Measurements from ENCODE around the gene KRT79. TPM values are rescaled to one million over a fixed set of nuclear protein-coding genes. Genes with fewer than 3 reads are reported as not detected.

KRT79 gene
- total RNA-seq, 6 experiments from 2014 or later = not detected

GRCh38 chr12:52832985-52833905 is 866 bp downstream of the KRT79 start:
- no peak for ATAC-seq
- no peak overlapping the region for H3K27ac ChIP-seq
- no peak overlapping the region for H3K4me3 ChIP-seq
- TF ChIP-seq POLR2A (IDR thresholded peaks at IDR 0.05) = no peak
- TF ChIP-seq, protein P1, sequence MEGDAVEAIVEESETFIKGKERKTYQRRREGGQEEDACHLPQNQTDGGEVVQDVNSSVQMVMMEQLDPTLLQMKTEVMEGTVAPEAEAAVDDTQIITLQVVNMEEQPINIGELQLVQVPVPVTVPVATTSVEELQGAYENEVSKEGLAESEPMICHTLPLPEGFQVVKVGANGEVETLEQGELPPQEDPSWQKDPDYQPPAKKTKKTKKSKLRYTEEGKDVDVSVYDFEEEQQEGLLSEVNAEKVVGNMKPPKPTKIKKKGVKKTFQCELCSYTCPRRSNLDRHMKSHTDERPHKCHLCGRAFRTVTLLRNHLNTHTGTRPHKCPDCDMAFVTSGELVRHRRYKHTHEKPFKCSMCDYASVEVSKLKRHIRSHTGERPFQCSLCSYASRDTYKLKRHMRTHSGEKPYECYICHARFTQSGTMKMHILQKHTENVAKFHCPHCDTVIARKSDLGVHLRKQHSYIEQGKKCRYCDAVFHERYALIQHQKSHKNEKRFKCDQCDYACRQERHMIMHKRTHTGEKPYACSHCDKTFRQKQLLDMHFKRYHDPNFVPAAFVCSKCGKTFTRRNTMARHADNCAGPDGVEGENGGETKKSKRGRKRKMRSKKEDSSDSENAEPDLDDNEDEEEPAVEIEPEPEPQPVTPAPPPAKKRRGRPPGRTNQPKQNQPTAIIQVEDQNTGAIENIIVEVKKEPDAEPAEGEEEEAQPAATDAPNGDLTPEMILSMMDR (IDR thresholded peaks at IDR 0.05) = no peak
- intact Hi-C loops (cut with DNase I) = no loop called here
- 85% methylated on average over 10 of the region's 20 CpGs for WGBS (ENCODE audit: insufficient coverage, low coverage, low lambda C conversion rate, missing lambda C conversion rate)
- no peaks in the 10 kb centered on the region for H3K36me3 ChIP-seq
- H3K4me1 ChIP-seq = no peaks in the 10 kb centered on the region
- no peak for DNase-seq
- no peaks in the 10 kb centered on the region for H3K27me3 ChIP-seq
- no peaks in the 10 kb centered on the region for H3K9me3 ChIP-seq

- no peaks in the 10 kb centered on the region for H3K9me3 ChIP-seq
- WGBS (ENCODE audit: insufficient coverage, low coverage, low lambda C conversion rate, missing lambda C conversion rate) = 37% methylated on average over 3 of the region's 3 CpGs
These were observed 1.7 kb downstream of the KRT79 start for GRCh38 chr12:52832451-52832850.

DNA sequence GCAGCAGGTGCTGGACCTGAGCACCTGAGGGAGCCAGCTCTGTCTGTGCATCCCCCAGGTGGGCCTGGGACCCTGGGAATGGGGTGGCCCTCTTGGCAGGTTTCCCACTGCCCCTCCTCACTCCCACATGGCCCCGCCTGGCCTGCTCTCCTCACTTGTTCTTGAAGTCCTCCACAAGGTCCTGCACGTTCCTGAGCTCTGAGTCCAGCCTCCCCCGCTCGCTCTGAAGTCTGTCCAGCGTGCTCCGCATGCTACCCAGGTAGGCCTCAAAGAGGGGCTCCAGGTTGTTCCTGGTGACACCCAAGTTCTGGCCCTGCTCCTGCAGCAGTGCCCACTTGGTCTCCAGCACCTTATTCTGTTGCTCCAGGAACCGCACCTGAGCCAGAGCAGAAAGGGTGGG is 2.9 kb downstream of the KRT79 start:
- Histone ChIP-seq H3K4me1 (no peaks in the 10 kb centered on the region), H3K4me3 (no peak overlapping the region), H3K9me3 (no peaks in the 10 kb centered on the region), H3K27ac (no peak overlapping the region), H3K36me3 (no peaks in the 10 kb centered on the region), H3K27me3 (no peaks in the 10 kb centered on the region)
- no peak for ATAC-seq
- intact Hi-C loops (cut with DNase I) = no loop called here
- DNase-seq = no peak
- WGBS (ENCODE audit: insufficient coverage, low coverage, low lambda C conversion rate, missing lambda C conversion rate) = 75% methylated on average over 6 of the region's 7 CpGs
- TF ChIP-seq, protein P1 (IDR thresholded peaks at IDR 0.05) = no peak
- no peak for TF ChIP-seq POLR2A (IDR thresholded peaks at IDR 0.05)

More at GRCh38 chr12:52832451-52832850, 1.7 kb downstream of the KRT79 start:
- Histone ChIP-seq H3K4me3 (no peak overlapping the region), H3K4me1 (no peaks in the 10 kb centered on the region), H3K27me3 (no peaks in the 10 kb centered on the region), H3K27ac (no peak overlapping the region), H3K36me3 (no peaks in the 10 kb centered on the region)
- TF ChIP-seq POLR2A (IDR thresholded peaks at IDR 0.05) = no peak
- TF ChIP-seq, protein P1 (IDR thresholded peaks at IDR 0.05) = no peak
- intact Hi-C loops (cut with DNase I) = no loop called here
- no peak for ATAC-seq
- DNase-seq = no peak

- no peak for DNase-seq
- Histone ChIP-seq H3K27me3 (no peaks in the 10 kb centered on the region), H3K36me3 (no peaks in the 10 kb centered on the region), H3K4me3 (no peak overlapping the region), H3K27ac (no peak overlapping the region), H3K9me3 (no peaks in the 10 kb centered on the region), H3K4me1 (no peaks in the 10 kb centered on the region)
- 61% methylated on average over 6 of the region's 8 CpGs for WGBS (ENCODE audit: insufficient coverage, low coverage, low lambda C conversion rate, missing lambda C conversion rate)
- ATAC-seq = no peak
- intact Hi-C loops (cut with DNase I) = no loop called here
- TF ChIP-seq, protein P1 (IDR thresholded peaks at IDR 0.05) = no peak
- TF ChIP-seq POLR2A (IDR thresholded peaks at IDR 0.05) = no peak
These were observed 3.9 kb downstream of the KRT79 start for GRCh38 chr12:52829986-52830770.
